A549 (cell line): ENCODE measurements around the gene F2R.

ENCODE experiments used
- CBX2 ChIP-seq: fragments of 200-600 bp; sonication (generic); IDR thresholded peaks from 2 replicates; pipeline ENCODE4 v1.6.1; 2016; ENCODE audit warnings: low read depth, mild to moderate bottlenecking, borderline replicate concordance
- CEBPB ChIP-seq, 2 experiments: fragments of >200 bp in 1 of 2; sonication (Bioruptor Twin) in 1 of 2; formaldehyde crosslinking in 1 of 2; IDR thresholded peaks; 2 replicates each; pipeline ENCODE4 v1.6.1; 2012 to 2016
- CHD2 ChIP-seq: fragments of 150-350 bp; IDR thresholded peaks from 2 replicates; pipeline ENCODE4 v1.6.1; 2014; ENCODE audit warnings: low read length; ENCODE audit not compliant: partially characterized antibody
- KDM1A ChIP-seq: fragments of 200-600 bp; sonication (generic); IDR thresholded peaks from 2 replicates; pipeline ENCODE4 v1.6.1; 2016; ENCODE audit warnings: low read depth, mild to moderate bottlenecking
- NR3C1 ChIP-seq: fragments of >200 bp; sonication (Bioruptor Twin); formaldehyde crosslinking; IDR thresholded peaks from 3 replicates; pipeline ENCODE4 v1.6.1; 2017
- POLR2A ChIP-seq: IDR thresholded peaks from 2 replicates; pipeline ENCODE4 v1.6.1; 2012; ENCODE audit warnings: mild to moderate bottlenecking, low read length
- RCOR1 ChIP-seq: fragments of 150-350 bp; IDR thresholded peaks from 2 replicates; pipeline ENCODE4 v1.6.1; 2014; ENCODE audit warnings: antibody characterized with exemption, low read length, low read depth
- TF ChIP-seq, protein P1 (sequence below): fragments of >200 bp; sonication (Bioruptor Twin); formaldehyde crosslinking; IDR thresholded peaks from 3 replicates; pipeline ENCODE4 v1.5.1; 2016
- TF ChIP-seq, protein P2 (sequence below): fragments of 200-600 bp; sonication (generic); IDR thresholded peaks from 2 replicates; pipeline ENCODE4 v1.6.1; 2016; ENCODE audit warnings: antibody characterized with exemption, mild to moderate bottlenecking, moderate library complexity

DNA sequence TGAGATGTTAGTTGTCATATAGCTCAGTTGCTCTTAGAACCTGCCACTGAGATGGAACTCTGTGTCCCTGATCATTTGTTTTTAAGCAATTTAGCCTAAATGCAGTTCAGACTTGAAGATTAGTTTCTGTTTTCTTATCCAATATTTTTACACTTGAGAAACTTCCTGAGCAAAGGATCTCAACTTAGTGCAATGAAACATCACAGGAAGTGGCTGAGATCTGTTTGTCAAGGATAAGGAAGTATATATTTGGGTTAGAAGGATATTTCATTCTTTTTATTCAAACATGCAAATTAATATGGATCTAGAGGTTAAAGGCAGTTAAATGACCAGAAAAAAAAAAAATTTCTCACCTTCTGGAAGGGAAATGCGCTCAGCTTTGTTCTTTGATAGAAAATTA is 19.7 kb upstream of the F2R start:
- TF ChIP-seq, protein P1, sequence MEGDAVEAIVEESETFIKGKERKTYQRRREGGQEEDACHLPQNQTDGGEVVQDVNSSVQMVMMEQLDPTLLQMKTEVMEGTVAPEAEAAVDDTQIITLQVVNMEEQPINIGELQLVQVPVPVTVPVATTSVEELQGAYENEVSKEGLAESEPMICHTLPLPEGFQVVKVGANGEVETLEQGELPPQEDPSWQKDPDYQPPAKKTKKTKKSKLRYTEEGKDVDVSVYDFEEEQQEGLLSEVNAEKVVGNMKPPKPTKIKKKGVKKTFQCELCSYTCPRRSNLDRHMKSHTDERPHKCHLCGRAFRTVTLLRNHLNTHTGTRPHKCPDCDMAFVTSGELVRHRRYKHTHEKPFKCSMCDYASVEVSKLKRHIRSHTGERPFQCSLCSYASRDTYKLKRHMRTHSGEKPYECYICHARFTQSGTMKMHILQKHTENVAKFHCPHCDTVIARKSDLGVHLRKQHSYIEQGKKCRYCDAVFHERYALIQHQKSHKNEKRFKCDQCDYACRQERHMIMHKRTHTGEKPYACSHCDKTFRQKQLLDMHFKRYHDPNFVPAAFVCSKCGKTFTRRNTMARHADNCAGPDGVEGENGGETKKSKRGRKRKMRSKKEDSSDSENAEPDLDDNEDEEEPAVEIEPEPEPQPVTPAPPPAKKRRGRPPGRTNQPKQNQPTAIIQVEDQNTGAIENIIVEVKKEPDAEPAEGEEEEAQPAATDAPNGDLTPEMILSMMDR, result no peak
- no peak for TF ChIP-seq RCOR1
- TF ChIP-seq CEBPB (IDR thresholded peaks at IDR 0.05), result no peak
- TF ChIP-seq KDM1A, result no peak
- TF ChIP-seq POLR2A, result no peak
- no peak for TF ChIP-seq CBX2
- no peak for TF ChIP-seq CHD2
- TF ChIP-seq NR3C1, result no peak
- TF ChIP-seq, protein P2, sequence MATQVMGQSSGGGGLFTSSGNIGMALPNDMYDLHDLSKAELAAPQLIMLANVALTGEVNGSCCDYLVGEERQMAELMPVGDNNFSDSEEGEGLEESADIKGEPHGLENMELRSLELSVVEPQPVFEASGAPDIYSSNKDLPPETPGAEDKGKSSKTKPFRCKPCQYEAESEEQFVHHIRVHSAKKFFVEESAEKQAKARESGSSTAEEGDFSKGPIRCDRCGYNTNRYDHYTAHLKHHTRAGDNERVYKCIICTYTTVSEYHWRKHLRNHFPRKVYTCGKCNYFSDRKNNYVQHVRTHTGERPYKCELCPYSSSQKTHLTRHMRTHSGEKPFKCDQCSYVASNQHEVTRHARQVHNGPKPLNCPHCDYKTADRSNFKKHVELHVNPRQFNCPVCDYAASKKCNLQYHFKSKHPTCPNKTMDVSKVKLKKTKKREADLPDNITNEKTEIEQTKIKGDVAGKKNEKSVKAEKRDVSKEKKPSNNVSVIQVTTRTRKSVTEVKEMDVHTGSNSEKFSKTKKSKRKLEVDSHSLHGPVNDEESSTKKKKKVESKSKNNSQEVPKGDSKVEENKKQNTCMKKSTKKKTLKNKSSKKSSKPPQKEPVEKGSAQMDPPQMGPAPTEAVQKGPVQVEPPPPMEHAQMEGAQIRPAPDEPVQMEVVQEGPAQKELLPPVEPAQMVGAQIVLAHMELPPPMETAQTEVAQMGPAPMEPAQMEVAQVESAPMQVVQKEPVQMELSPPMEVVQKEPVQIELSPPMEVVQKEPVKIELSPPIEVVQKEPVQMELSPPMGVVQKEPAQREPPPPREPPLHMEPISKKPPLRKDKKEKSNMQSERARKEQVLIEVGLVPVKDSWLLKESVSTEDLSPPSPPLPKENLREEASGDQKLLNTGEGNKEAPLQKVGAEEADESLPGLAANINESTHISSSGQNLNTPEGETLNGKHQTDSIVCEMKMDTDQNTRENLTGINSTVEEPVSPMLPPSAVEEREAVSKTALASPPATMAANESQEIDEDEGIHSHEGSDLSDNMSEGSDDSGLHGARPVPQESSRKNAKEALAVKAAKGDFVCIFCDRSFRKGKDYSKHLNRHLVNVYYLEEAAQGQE, result no peak
